HepG2 (cell line): ENCODE measurements around the gene EZH1. TPM values are rescaled to one million over a fixed set of nuclear protein-coding genes. Genes with fewer than 3 reads are reported as not detected.
A peak's percentile ranks its signal among the peaks of the same experiment; 100 is the strongest.

Source experiments
- ATAD3A ChIP-seq: sonication (generic); formaldehyde crosslinking; IDR thresholded peaks from 2 replicates; pipeline ENCODE4 v1.4.0; 2020; ENCODE audit warnings: missing genetic modification reagents
- HINFP ChIP-seq: sonication (generic); formaldehyde crosslinking; IDR thresholded peaks from 2 replicates; pipeline ENCODE4 v1.4.0; 2020; ENCODE audit warnings: low read depth, mild to moderate bottlenecking, missing genetic modification reagents
- HMGXB3 ChIP-seq: sonication (generic); formaldehyde crosslinking; IDR thresholded peaks from 2 replicates; pipeline ENCODE4 v1.4.0; 2020; ENCODE audit warnings: missing genetic modification reagents, borderline replicate concordance
- IKZF4 ChIP-seq: sonication (generic); formaldehyde crosslinking; IDR thresholded peaks from 2 replicates; pipeline ENCODE4 v1.5.1; 2020; ENCODE audit warnings: borderline replicate concordance, mild to moderate bottlenecking, low read depth, missing genetic modification reagents; ENCODE audit errors: not compliant biosample characterization
- JUND ChIP-seq: sonication (generic); formaldehyde crosslinking; IDR thresholded peaks from 2 replicates; pipeline ENCODE4 v1.8.0; 2022; ENCODE audit warnings: mild to moderate bottlenecking, missing genetic modification reagents
- MLX ChIP-seq: IDR thresholded peaks from 2 replicates; pipeline ENCODE4 v1.6.1; 2016
- NFYB ChIP-seq: sonication (generic); formaldehyde crosslinking; IDR thresholded peaks from 2 replicates; pipeline ENCODE4 v1.4.0; 2020; ENCODE audit warnings: missing genetic modification reagents
- NR2F1 ChIP-seq, 2 experiments: fragments of 450-650 bp in 1 of 2; formaldehyde crosslinking in 1 of 2; IDR thresholded peaks; 2 replicates each; pipeline versions ENCODE4 v1.5.0 to v1.6.1; 2016 to 2020; ENCODE audit warnings: mild to moderate bottlenecking in 1 of 2, missing compliant biosample characterization in 1 of 2, missing genetic modification reagents in 1 of 2, moderate library complexity in 1 of 2
- RAD21 ChIP-seq: fragments of 450-650 bp; formaldehyde crosslinking; IDR thresholded peaks from 2 replicates; pipeline ENCODE4 v1.5.0; 2020; ENCODE audit warnings: mild to moderate bottlenecking
- TFAP4 ChIP-seq: sonication (generic); IDR thresholded peaks from 2 replicates; pipeline ENCODE4 v1.6.1; 2016; ENCODE audit warnings: low read depth, borderline replicate concordance
- ZNF10 ChIP-seq: sonication (generic); formaldehyde crosslinking; IDR thresholded peaks from 2 replicates; pipeline ENCODE4 v1.4.0; 2020; ENCODE audit warnings: mild to moderate bottlenecking, low read depth, missing genetic modification reagents, borderline replicate concordance
- ZNF737 ChIP-seq: sonication (generic); formaldehyde crosslinking; IDR thresholded peaks from 2 replicates; pipeline ENCODE4 v1.5.0; 2020; ENCODE audit warnings: missing genetic modification reagents, mild to moderate bottlenecking, borderline replicate concordance
- ZNF883 ChIP-seq: sonication (generic); formaldehyde crosslinking; IDR thresholded peaks from 2 replicates; pipeline ENCODE4 v1.5.1; 2020; ENCODE audit warnings: mild to moderate bottlenecking, missing genetic modification reagents; ENCODE audit errors: not compliant biosample characterization
- polyA plus RNA-seq, 8 experiments: library from polyadenylated mRNA; depleted of rRNA in 3 of 8; stranded (reverse) in 7 of 8; unstranded in 1 of 8; fragments of >200 nt; fragmentation: Illumina TruSeq in 4 of 8; extraction: Trizol in 4 of 8; gene quantifications; 2 replicates each; pipeline versions ENCODE4 v1.2.1 to v1.2.3, GENCODE V29; 2011 to 2016; ENCODE audit warnings: low read depth in 4 of 8, missing spikeins in 1 of 8, mixed read lengths in 1 of 8; ENCODE audit not compliant: insufficient read depth in 1 of 8
- total RNA-seq, 5 experiments: library from RNA; depleted of rRNA; stranded (reverse); fragments of >200 nt; fragmentation: Illumina TruSeq; extraction: Trizol; gene quantifications; 2 replicates each; pipeline ENCODE4 v1.2.3, GENCODE V29; 2016; ENCODE audit warnings: low read depth in 1 of 5
- TF ChIP-seq, protein P1 (sequence below): sonication (generic); formaldehyde crosslinking; IDR thresholded peaks from 2 replicates; pipeline ENCODE4 v1.4.0; 2020; ENCODE audit warnings: missing genetic modification reagents
- TF ChIP-seq, protein P2 (sequence below): sonication (generic); formaldehyde crosslinking; IDR thresholded peaks from 2 replicates; pipeline ENCODE4 v1.5.1; 2020; ENCODE audit warnings: mild to moderate bottlenecking, moderate library complexity, missing genetic modification reagents

EZH1 gene
- total and polyA plus RNA-seq, 2 of the 13 experiments (the other 11 are each of a cell fraction or from before 2014, with no cell fraction given), result 11.6 to 24.0 TPM

DNA sequence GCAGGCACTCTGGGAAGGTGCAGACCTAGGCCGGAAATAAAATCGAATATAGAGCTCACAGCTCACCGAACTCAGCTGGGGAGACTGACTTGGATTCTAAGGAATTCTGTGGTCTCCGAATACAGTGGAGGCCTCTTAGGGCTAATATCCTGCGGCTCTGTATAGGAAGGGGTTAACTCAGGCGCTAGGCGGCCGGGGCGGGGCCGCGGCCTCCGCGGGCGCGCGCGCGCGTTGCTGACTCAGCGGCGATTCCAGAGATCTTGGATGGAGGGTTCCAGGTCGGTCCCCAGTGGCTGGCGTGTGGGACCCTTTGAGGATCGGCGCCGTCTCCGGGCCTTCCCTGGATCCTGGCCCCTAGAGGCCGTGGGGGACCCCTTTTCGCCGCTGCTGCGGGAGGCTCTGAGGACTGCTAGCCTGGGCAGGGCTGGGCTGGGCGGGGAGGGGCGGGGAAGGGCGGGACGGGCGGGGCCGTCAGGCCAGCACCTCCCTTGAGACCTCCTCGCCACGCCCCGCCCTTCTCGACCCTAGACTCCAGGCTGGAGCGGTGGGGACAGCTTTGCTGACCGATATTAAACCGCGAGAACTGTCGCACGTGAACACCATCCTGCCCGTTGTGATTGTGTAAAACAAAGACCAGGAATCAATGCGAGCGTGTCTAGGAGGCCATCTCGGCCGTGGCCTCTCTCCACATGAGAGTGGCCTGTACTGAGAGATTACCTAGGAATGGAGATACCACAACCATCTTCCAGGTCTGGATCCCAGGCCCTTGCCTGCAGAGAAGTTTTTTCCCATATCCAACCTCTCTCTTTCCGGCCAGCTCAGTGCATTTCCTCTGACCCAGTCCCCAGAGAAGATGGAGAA lies 66.7 kb downstream of the EZH1 start (continued):
- TF ChIP-seq HMGXB3 (CRISPR knock-in tag) (peak; percentile 67; the same call in 1 of the 2 replicates), IKZF4 (CRISPR knock-in tag) (no peak), JUND (peak; percentile 59), NR2F1 (CRISPR knock-in tag; IDR thresholded peaks at IDR 0.05) (peak in 1 of 2 experiments; percentile 25; a peak in 1 of 4 replicates), ZNF737 (CRISPR knock-in tag) (no peak), TFAP4 (no peak; the same call in 1 of the 2 replicates), HINFP (CRISPR knock-in tag) (peak; percentile 68; the same call in 1 of the 2 replicates), ATAD3A (peak; percentile 45; the same call in 1 of the 2 replicates), NFYB (CRISPR knock-in tag) (peak; percentile 21; the same call in 1 of the 2 replicates), ZNF10 (no peak), ZNF883 (CRISPR knock-in tag) (no peak), MLX (CRISPR knock-in tag) (peak; percentile 97), RAD21 (CRISPR knock-in tag) (peak; percentile 23; the same call in 1 of the 2 replicates)
- TF ChIP-seq, protein P1, sequence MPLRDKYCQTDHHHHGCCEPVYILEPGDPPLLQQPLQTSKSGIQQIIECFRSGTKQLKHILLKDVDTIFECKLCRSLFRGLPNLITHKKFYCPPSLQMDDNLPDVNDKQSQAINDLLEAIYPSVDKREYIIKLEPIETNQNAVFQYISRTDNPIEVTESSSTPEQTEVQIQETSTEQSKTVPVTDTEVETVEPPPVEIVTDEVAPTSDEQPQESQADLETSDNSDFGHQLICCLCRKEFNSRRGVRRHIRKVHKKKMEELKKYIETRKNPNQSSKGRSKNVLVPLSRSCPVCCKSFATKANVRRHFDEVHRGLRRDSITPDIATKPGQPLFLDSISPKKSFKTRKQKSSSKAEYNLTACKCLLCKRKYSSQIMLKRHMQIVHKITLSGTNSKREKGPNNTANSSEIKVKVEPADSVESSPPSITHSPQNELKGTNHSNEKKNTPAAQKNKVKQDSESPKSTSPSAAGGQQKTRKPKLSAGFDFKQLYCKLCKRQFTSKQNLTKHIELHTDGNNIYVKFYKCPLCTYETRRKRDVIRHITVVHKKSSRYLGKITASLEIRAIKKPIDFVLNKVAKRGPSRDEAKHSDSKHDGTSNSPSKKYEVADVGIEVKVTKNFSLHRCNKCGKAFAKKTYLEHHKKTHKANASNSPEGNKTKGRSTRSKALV (CRISPR knock-in tag), result peak; percentile 58; the same call in 1 of the 2 replicates
- TF ChIP-seq, protein P2, sequence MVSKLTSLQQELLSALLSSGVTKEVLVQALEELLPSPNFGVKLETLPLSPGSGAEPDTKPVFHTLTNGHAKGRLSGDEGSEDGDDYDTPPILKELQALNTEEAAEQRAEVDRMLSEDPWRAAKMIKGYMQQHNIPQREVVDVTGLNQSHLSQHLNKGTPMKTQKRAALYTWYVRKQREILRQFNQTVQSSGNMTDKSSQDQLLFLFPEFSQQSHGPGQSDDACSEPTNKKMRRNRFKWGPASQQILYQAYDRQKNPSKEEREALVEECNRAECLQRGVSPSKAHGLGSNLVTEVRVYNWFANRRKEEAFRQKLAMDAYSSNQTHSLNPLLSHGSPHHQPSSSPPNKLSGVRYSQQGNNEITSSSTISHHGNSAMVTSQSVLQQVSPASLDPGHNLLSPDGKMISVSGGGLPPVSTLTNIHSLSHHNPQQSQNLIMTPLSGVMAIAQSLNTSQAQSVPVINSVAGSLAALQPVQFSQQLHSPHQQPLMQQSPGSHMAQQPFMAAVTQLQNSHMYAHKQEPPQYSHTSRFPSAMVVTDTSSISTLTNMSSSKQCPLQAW (CRISPR knock-in tag), result 0 out of 2 replicates have a peak, but pooled peaks have one; percentile 70
